ENCODE measurements around the gene TMEM225B. TPM values are rescaled to one million over a fixed set of nuclear protein-coding genes. Genes with fewer than 3 reads are reported as not detected.
"Not testable (repeated sequence)": the region's sequence is repeated elsewhere in the genome, so short reads cannot be mapped to it uniquely, and the experiment has no call there.

Gene TMEM225B
- total and polyA plus RNA-seq, 2 donors from 2014 or later: 1.6 to 2.6 TPM

GRCh38 chr7:99628471-99629465 is 30.7 kb downstream of the TMEM225B start:
- Histone ChIP-seq H3K9ac (ENCODE audit: low read length in 3 of 3) (no peak overlapping the region), H3K4me3 (ENCODE audit: low read length in 3 of 3) (no peak overlapping the region), H3K4me1 (ENCODE audit: control insufficient read depth in 2 of 3, insufficient read depth in 2 of 3, low read depth in 1 of 3, low read length in 3 of 3) (no peaks in the 10 kb centered on the region), H3K9me3 (ENCODE audit: control insufficient read depth in 2 of 3, insufficient read depth in 1 of 3, low read length in 3 of 3) (no peaks in the 10 kb centered on the region), H3K27me3 (ENCODE audit: control insufficient read depth, insufficient read depth, low read length) (no peaks in the 10 kb centered on the region), H3K36me3 (ENCODE audit: control insufficient read depth in 2 of 3, insufficient read depth in 3 of 3, low read length in 3 of 3) (peaks cover 10 to 47% (median 42%) of the 10 kb centered on the region in 3 donors), H3K27ac (ENCODE audit: low read depth in 2 of 2, low read length in 2 of 2) (no peak overlapping the region)
- no peak for DNase-seq
- FAIRE-seq: no peak
- TF ChIP-seq, protein P1, sequence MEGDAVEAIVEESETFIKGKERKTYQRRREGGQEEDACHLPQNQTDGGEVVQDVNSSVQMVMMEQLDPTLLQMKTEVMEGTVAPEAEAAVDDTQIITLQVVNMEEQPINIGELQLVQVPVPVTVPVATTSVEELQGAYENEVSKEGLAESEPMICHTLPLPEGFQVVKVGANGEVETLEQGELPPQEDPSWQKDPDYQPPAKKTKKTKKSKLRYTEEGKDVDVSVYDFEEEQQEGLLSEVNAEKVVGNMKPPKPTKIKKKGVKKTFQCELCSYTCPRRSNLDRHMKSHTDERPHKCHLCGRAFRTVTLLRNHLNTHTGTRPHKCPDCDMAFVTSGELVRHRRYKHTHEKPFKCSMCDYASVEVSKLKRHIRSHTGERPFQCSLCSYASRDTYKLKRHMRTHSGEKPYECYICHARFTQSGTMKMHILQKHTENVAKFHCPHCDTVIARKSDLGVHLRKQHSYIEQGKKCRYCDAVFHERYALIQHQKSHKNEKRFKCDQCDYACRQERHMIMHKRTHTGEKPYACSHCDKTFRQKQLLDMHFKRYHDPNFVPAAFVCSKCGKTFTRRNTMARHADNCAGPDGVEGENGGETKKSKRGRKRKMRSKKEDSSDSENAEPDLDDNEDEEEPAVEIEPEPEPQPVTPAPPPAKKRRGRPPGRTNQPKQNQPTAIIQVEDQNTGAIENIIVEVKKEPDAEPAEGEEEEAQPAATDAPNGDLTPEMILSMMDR (IDR thresholded peaks at IDR 0.05; ENCODE audit: borderline replicate concordance, extremely low read depth, insufficient read depth): no peak
- intact Hi-C loops (cut with DNase I): no loop called here

DNA sequence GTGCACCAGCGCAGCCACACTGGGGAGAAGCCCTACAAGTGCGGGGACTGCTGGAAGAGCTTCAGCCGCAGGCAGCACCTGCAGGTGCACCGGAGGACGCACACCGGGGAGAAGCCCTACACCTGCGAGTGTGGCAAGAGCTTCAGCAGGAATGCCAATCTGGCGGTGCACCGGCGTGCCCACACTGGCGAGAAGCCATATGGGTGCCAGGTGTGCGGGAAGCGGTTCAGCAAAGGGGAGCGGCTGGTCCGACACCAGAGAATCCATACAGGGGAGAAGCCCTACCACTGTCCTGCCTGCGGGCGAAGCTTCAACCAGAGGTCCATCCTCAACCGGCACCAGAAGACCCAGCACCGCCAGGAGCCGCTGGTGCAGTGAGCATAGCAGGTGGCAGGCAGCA is 31.6 kb downstream of the TMEM225B start:
- TF ChIP-seq, protein P1 (IDR thresholded peaks at IDR 0.05; ENCODE audit: borderline replicate concordance, extremely low read depth, insufficient read depth): no peak
- no peak overlapping the region for H3K9ac ChIP-seq (ENCODE audit: low read length in 3 of 3)
- H3K36me3 ChIP-seq (ENCODE audit: control insufficient read depth in 2 of 3, insufficient read depth in 3 of 3, low read length in 3 of 3): peaks cover 10 to 39% (median 35%) of the 10 kb centered on the region in 3 donors
- FAIRE-seq (no peak), DNase-seq (no peak)
- no peak overlapping the region for H3K27ac ChIP-seq (ENCODE audit: low read depth in 2 of 2, low read length in 2 of 2)
- no peaks in the 10 kb centered on the region for H3K27me3 ChIP-seq (ENCODE audit: control insufficient read depth, insufficient read depth, low read length)
- no peak overlapping the region for H3K4me3 ChIP-seq (ENCODE audit: low read length in 3 of 3)
- no peaks in the 10 kb centered on the region for H3K4me1 ChIP-seq (ENCODE audit: control insufficient read depth in 2 of 3, insufficient read depth in 2 of 3, low read depth in 1 of 3, low read length in 3 of 3)
- no peaks in the 10 kb centered on the region for H3K9me3 ChIP-seq (ENCODE audit: control insufficient read depth in 2 of 3, insufficient read depth in 1 of 3, low read length in 3 of 3)
- intact Hi-C loops (cut with DNase I): no loop called here

- intact Hi-C loops (cut with DNase I): no loop called here
- FAIRE-seq (no peak), DNase-seq (peak in 2 of 5 donors; percentile 2 to 7)
- Histone ChIP-seq H3K27me3 (ENCODE audit: control insufficient read depth, insufficient read depth, low read length) (no peaks in the 10 kb centered on the region), H3K27ac (ENCODE audit: low read depth in 2 of 2, low read length in 2 of 2) (no peak overlapping the region), H3K9me3 (ENCODE audit: control insufficient read depth in 2 of 3, insufficient read depth in 1 of 3, low read length in 3 of 3) (no peaks in the 10 kb centered on the region), H3K9ac (ENCODE audit: low read length in 3 of 3) (no peak overlapping the region), H3K36me3 (ENCODE audit: control insufficient read depth in 2 of 3, insufficient read depth in 3 of 3, low read length in 3 of 3) (peaks cover 7 to 24% (median 22%) of the 10 kb centered on the region in 3 donors), H3K4me3 (ENCODE audit: low read length in 3 of 3) (no peak overlapping the region), H3K4me1 (ENCODE audit: control insufficient read depth in 2 of 3, insufficient read depth in 2 of 3, low read depth in 1 of 3, low read length in 3 of 3) (no peaks in the 10 kb centered on the region)
- TF ChIP-seq, protein P1 (IDR thresholded peaks at IDR 0.05; ENCODE audit: borderline replicate concordance, extremely low read depth, insufficient read depth): peak; percentile 30
These were observed 33.4 kb downstream of the TMEM225B start for GRCh38 chr7:99631295-99632109.

DNA sequence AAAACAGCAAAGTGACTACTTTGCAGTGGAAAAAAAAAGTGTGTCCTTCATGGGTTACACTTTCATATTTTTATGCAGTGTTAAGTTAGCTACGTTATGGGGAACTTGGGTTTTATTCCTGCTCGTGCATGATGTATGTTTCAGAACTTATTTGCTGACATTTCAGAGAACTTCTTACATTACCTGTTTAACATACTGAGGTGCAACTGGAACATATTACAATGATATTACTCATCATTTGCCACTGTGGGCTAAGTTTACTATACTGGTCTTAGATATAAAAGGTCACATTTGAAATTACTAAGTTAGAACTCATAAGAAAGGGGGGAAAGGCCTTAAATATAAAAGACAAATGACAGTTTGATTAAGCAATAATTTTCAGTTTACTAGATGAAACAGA is 39.3 kb downstream of the TMEM225B start:
- intact Hi-C loops (cut with DNase I); H3K9me3 ChIP-seq (ENCODE audit: control insufficient read depth in 2 of 3, insufficient read depth in 1 of 3, low read length in 3 of 3); H3K4me3 ChIP-seq (ENCODE audit: low read length in 3 of 3); H3K9ac ChIP-seq (ENCODE audit: low read length in 3 of 3); DNase-seq; H3K27me3 ChIP-seq (ENCODE audit: control insufficient read depth, insufficient read depth, low read length); H3K4me1 ChIP-seq (ENCODE audit: control insufficient read depth in 2 of 3, insufficient read depth in 2 of 3, low read depth in 1 of 3, low read length in 3 of 3); FAIRE-seq; H3K36me3 ChIP-seq (ENCODE audit: control insufficient read depth in 2 of 3, insufficient read depth in 3 of 3, low read length in 3 of 3); H3K27ac ChIP-seq (ENCODE audit: low read depth in 2 of 2, low read length in 2 of 2): not testable (repeated sequence)

Measured in kidney (tissue), 14 donors.